T1000 (cell line): ENCODE measurements around the gene CCDC144A.
"Not testable (repeated sequence)": the region's sequence is repeated elsewhere in the genome, so short reads cannot be mapped to it uniquely, and the experiment has no call there.

Experiments
- DNase-seq: peaks from one replicate; lab custom pipeline; 2025; ENCODE audit warnings: mixed read lengths; lab: John Stamatoyannopoulos, UW

The CCDC144A gene

GRCh38 chr17:16751224-16751923, 61.3 kb downstream of the CCDC144A start:
- DNase-seq: not testable (repeated sequence)

- DNase-seq: not testable (repeated sequence)
Measured at GRCh38 chr17:16751924-16752287, 61.9 kb downstream of the CCDC144A start.

GRCh38 chr17:16757520-16757919, 67.5 kb downstream of the CCDC144A start:
- not testable (repeated sequence) for DNase-seq

GRCh38 chr17:16758177-16758576, 68.1 kb downstream of the CCDC144A start:
- DNase-seq: not testable (repeated sequence)

- DNase-seq: not testable (repeated sequence)
Measured at GRCh38 chr17:16768290-16769175, 78.5 kb downstream of the CCDC144A start.

- DNase-seq: not testable (repeated sequence)
Measured at GRCh38 chr17:16772394-16773145, 82.5 kb downstream of the CCDC144A start.

- DNase-seq: not testable (repeated sequence)
Measured at GRCh38 chr17:16773146-16773522, 83.1 kb downstream of the CCDC144A start.

GRCh38 chr17:16787851-16788250, 97.8 kb downstream of the CCDC144A start:
- DNase-seq: not testable (repeated sequence)

- not testable (repeated sequence) for DNase-seq
Measured at GRCh38 chr17:16788889-16789536, 99.0 kb downstream of the CCDC144A start.

- not testable (repeated sequence) for DNase-seq
Measured at GRCh38 chr17:16789622-16790021, 99.6 kb downstream of the CCDC144A start.

GRCh38 chr17:16790313-16790871, 100.4 kb downstream of the CCDC144A start:
- not testable (repeated sequence) for DNase-seq

- DNase-seq: not testable (repeated sequence)
Measured at GRCh38 chr17:16794215-16794614, 104.2 kb downstream of the CCDC144A start.

- not testable (repeated sequence) for DNase-seq
Measured at GRCh38 chr17:16795894-16796293, 105.9 kb downstream of the CCDC144A start.

- not testable (repeated sequence) for DNase-seq
Measured at GRCh38 chr17:16804851-16805250, 114.8 kb downstream of the CCDC144A start.

- not testable (repeated sequence) for DNase-seq
Measured at GRCh38 chr17:16806599-16806998, 116.6 kb downstream of the CCDC144A start.

- not testable (repeated sequence) for DNase-seq
Measured at GRCh38 chr17:16807620-16808019, 117.6 kb downstream of the CCDC144A start.

- not testable (repeated sequence) for DNase-seq
Measured at GRCh38 chr17:16810236-16810635, 120.2 kb downstream of the CCDC144A start.

GRCh38 chr17:16812126-16812525, 122.1 kb downstream of the CCDC144A start:
- not testable (repeated sequence) for DNase-seq

- DNase-seq: no peak
Measured at GRCh38 chr17:16814439-16814838, 124.4 kb downstream of the CCDC144A start.

- DNase-seq: no peak
Measured at GRCh38 chr17:16817201-16817600, 127.2 kb downstream of the CCDC144A start.

GRCh38 chr17:16817940-16818339, 127.9 kb downstream of the CCDC144A start:
- not testable (repeated sequence) for DNase-seq
